ENCODE results near the gene ZNF385A. TPM values are rescaled to one million over a fixed set of nuclear protein-coding genes. Genes with fewer than 3 reads are reported as not detected.

The ZNF385A gene
- total and polyA plus RNA-seq, 11 donors, result 3.6 to 22.7 (median 6.1) TPM

- no peak overlapping the region for H3K4me3 ChIP-seq
- H3K9me3 ChIP-seq, result no peaks in the 10 kb centered on the region
- H3K27ac ChIP-seq, result peak overlapping the region in 7 of 12 donors; percentile 14 to 97 (median 45)
- intact Hi-C loops (cut with DNase I), result no loop called here
- no peaks in the 10 kb centered on the region for H3K36me3 ChIP-seq
- ATAC-seq (no peak), DNase-seq (no peak)
- WGBS, 4 donors, result 60 to 72% (median 67%) methylated on average over 3 of the region's 3 CpGs
- H3K27me3 ChIP-seq, result no peaks in the 10 kb centered on the region
- H3K4me1 ChIP-seq, result peaks cover 24 to 85% (median 53%) of the 10 kb centered on the region in 12 donors
- no peak for TF ChIP-seq CTCF (IDR thresholded peaks at IDR 0.05)
- no peak for TF ChIP-seq POLR2A (IDR thresholded peaks at IDR 0.05)
Observed at GRCh38 chr12:54426690-54427089, 42.2 kb upstream of the ZNF385A start.

GRCh38 chr12:54425702-54426101 is 41.2 kb upstream of the ZNF385A start:
- no peaks in the 10 kb centered on the region for H3K36me3 ChIP-seq
- 42 to 52% (median 49%) methylated on average over 2 of the region's 2 CpGs for WGBS, 4 donors
- no peaks in the 10 kb centered on the region for H3K9me3 ChIP-seq
- H3K4me1 ChIP-seq, result peaks cover 17 to 88% (median 55%) of the 10 kb centered on the region in 12 donors
- intact Hi-C loops (cut with DNase I), result no loop called here
- TF ChIP-seq POLR2A (IDR thresholded peaks at IDR 0.05), result no peak
- TF ChIP-seq CTCF (IDR thresholded peaks at IDR 0.05), result no peak
- no peak overlapping the region for H3K4me3 ChIP-seq
- no peak for DNase-seq
- H3K27me3 ChIP-seq, result no peaks in the 10 kb centered on the region
- H3K27ac ChIP-seq, result peak overlapping the region in 1 of 12 donors; percentile 97
- no peak for ATAC-seq

GRCh38 chr12:54424224-54424623 is 39.7 kb upstream of the ZNF385A start:
- Histone ChIP-seq H3K27ac (peak overlapping the region in 2 of 12 donors; percentile 34 to 97), H3K9me3 (no peaks in the 10 kb centered on the region), H3K4me3 (no peak overlapping the region), H3K27me3 (no peaks in the 10 kb centered on the region), H3K4me1 (peaks cover 16 to 89% (median 57%) of the 10 kb centered on the region in 12 donors), H3K36me3 (no peaks in the 10 kb centered on the region)
- WGBS, 4 donors, result 59 to 70% (median 67%) methylated on average over 3 of the region's 3 CpGs
- no peak for TF ChIP-seq CTCF (IDR thresholded peaks at IDR 0.05)
- no peak for TF ChIP-seq POLR2A (IDR thresholded peaks at IDR 0.05)
- intact Hi-C loops (cut with DNase I), result no loop called here
- DNase-seq (no peak), ATAC-seq (no peak)

- no peaks in the 10 kb centered on the region for H3K36me3 ChIP-seq
- 85 to 94% (median 90%) methylated on average over 5 of the region's 5 CpGs for WGBS, 4 donors
- intact Hi-C loops (cut with DNase I), result no loop called here
- no peak overlapping the region for H3K4me3 ChIP-seq
- peaks cover 11 to 85% (median 53%) of the 10 kb centered on the region in 12 donors for H3K4me1 ChIP-seq
- DNase-seq (no peak), ATAC-seq (no peak)
- H3K27me3 ChIP-seq, result no peaks in the 10 kb centered on the region
- H3K9me3 ChIP-seq, result no peaks in the 10 kb centered on the region
- H3K27ac ChIP-seq, result peak overlapping the region in 1 of 12 donors; percentile 97
- TF ChIP-seq POLR2A (IDR thresholded peaks at IDR 0.05), result no peak
- no peak for TF ChIP-seq CTCF (IDR thresholded peaks at IDR 0.05)
Observed at GRCh38 chr12:54423816-54424150, 39.2 kb upstream of the ZNF385A start.

Measured in heart left ventricle (tissue), 16 donors.